Pericardium fibroblast (primary cell): ENCODE measurements around the gene RNF133. TPM values are rescaled to one million over a fixed set of nuclear protein-coding genes. Genes with fewer than 3 reads are reported as not detected.

ENCODE experiments used
- total RNA-seq: library from RNA; depleted of rRNA; stranded (reverse); fragments of >200 nt; gene quantifications from 2 replicates; pipeline ENCODE4 v1.2.3, GENCODE V29; 2015

The RNF133 gene
- not detected in 2 replicates for total RNA-seq

GRCh38 chr7:122699017-122699416 is at the start of gene RNF133:
Gene RNF133, minus strand, starts transcription at chr7:122699117. Its CDS starts 199 bp downstream, at chr7:122698918.

GRCh38 chr7:122702872-122703510 is 4.1 kb upstream of the RNF133 start, which contains the start of gene RNF148:
Gene RNF148, minus strand, starts transcription at chr7:122702922. Its CDS starts 172 bp downstream, at chr7:122702750.

Other genes starting within 250 kb of the RNF133 start
- 0.23 and 0.43 TPM in 2 replicates for gene RNF148, start 3.8 kb upstream of the RNF133 start, total RNA-seq
- 14.2 and 41.6 TPM in 2 replicates for gene CADPS2, start 187.3 kb upstream of the RNF133 start, total RNA-seq